Esophagus squamous epithelium (tissue), 4 donors: Measurements from ENCODE around the gene METTL1.

Source experiments
- CTCF ChIP-seq, 6 experiments: fragments of 450-650 bp in 4 of 6; fragments of 200-600 bp in 2 of 6; sonication (generic) in 2 of 6; IDR thresholded peaks; one replicate each; pipeline ENCODE4 v1.5.1; 2016 to 2019; ENCODE audit warnings: antibody characterized with exemption in 6 of 6, mild to moderate bottlenecking in 4 of 6, moderate library complexity in 4 of 6
- POLR2A ChIP-seq, 4 donors: fragments of 450-650 bp; IDR thresholded peaks; one replicate each; pipeline ENCODE4 v1.6.1; 2017; ENCODE audit warnings: antibody characterized with exemption in 4 of 4, mild to moderate bottlenecking in 4 of 4, moderate library complexity in 3 of 4

GRCh38 chr12:57724003-57724935, 47.6 kb downstream of the METTL1 start:
- TF ChIP-seq CTCF (IDR thresholded peaks at IDR 0.05) = no peak
- no peak for TF ChIP-seq POLR2A (IDR thresholded peaks at IDR 0.05)
